Measurements from ENCODE around the gene SUPT20HL1.
"Not testable (repeated sequence)": the region's sequence is repeated elsewhere in the genome, so short reads cannot be mapped to it uniquely, and the experiment has no call there.

SUPT20HL1 gene

GRCh38 chrX:24363432-24364181 is 3.2 kb downstream of the SUPT20HL1 start:
- not testable (repeated sequence) for DNase-seq (ENCODE audit: low spot score)

DNA sequence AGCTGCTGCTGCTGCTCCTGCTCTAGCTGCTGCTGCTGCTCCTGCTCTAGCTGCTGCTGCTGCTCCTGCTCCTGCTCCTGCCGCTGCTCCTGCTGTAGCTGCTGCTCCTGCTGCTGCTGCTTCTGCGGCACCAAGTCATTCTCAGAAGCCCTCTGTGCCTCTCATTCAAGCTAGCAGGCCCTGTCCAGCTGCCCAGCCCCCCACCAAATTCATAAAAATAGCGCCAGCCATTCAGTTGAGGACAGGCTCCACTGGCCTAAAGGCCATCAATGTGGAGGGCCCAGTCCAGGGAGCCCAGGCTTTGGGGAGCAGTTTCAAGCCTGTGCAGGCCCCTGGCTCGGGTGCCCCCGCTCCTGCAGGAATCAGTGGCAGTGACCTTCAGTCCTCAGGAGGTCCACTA is 3.9 kb downstream of the SUPT20HL1 start:
- no peak for DNase-seq (ENCODE audit: low spot score)

DNA sequence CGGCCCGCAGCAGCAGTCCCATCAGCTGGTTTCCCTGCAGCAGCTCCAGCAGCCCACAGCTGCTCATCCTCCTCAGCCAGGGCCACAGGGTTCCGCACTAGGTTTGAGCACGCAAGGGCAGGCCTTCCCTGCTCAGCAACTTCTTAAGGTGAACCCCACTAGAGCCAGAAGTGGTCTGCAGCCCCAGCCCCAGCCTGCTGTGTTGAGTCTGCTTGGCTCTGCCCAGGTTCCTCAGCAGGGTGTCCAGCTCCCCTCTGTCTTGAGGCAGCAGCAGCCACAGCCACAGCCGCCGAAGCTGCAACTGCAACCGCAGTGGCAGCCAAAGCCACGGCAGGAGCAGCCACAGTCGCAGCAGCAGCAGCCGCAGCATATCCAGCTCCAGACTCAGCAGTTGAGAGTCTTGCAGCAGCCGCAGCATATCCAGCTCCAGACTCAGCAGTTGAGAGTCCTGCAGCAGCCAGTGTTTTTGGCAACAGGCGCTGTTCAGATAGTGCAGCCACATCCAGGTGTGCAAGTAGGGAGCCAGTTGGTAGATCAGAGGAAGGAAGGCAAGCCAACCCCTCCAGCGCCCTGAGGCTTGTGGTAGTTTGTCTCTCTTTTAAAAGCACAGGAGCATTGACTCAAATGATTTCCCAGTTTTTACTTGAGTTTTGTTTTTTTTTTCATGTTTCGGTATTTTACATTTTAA is 4.6 kb downstream of the SUPT20HL1 start:
- DNase-seq (ENCODE audit: low spot score) = no peak

DNA sequence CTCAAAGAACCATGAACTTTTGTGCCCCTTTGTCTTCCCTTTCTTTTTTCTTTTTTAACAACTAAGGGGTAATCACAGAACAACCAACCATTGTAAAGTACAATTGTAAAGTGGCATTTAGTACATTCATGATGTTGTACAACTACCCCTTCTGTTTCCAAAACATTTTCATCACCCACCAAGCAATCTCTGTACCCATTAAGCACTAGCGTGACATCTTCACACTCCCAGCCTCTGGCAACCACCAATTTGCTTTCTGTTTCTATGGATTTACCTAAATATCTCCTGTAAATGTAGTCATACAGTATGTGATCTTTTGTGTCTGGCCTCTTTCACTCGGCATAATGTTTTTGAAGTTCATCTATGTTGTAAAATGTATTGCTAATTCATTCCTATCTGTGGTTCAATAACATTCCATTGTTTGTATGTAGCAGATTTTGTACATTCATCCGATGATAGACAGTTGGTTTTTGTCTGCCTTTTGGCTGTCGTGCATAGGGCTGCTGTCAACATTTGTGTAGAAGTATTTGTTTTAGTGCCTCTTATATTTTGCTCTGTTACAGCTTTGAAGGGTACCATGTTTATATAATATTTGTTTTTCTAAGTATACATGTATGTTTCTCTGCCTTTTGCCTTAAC is 6.4 kb downstream of the SUPT20HL1 start:
- DNase-seq (ENCODE audit: low spot score) = not testable (repeated sequence)

GRCh38 chrX:24369816-24370215 is 9.4 kb downstream of the SUPT20HL1 start:
- no peak for DNase-seq (ENCODE audit: low spot score)

DNA sequence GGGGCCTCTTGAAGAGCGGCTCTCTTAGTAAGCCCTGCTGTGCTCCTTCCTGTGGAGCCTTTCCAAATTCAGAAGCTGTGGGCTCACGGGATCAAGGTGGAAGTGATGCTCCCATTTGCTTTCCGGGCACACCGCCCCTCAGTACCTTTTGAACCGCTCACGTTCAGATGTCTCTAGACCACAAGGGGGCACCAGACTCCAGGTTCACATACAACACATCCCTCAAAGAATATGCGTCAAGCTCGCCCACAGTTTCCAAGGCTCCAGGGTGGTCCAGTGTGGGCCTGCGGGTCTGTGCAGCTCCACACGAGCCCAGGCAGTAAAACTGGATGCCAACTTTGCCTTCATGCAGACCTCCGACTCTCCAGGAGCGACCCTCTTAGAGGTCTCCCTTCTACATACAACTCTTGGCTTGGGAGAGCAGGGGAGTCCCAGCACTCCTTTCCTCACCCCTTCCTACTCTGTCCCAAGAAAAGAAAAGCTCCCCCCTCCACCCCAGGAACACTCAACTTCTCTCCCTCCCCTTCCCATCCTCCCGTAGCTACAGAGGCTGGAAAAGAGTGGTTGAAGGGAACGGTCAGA is 11.0 kb downstream of the SUPT20HL1 start:
- DNase-seq (ENCODE audit: low spot score) = peak; percentile 58

- DNase-seq (ENCODE audit: low spot score) = no peak
These were observed 11.8 kb downstream of the SUPT20HL1 start for GRCh38 chrX:24372021-24372763.

DNA sequence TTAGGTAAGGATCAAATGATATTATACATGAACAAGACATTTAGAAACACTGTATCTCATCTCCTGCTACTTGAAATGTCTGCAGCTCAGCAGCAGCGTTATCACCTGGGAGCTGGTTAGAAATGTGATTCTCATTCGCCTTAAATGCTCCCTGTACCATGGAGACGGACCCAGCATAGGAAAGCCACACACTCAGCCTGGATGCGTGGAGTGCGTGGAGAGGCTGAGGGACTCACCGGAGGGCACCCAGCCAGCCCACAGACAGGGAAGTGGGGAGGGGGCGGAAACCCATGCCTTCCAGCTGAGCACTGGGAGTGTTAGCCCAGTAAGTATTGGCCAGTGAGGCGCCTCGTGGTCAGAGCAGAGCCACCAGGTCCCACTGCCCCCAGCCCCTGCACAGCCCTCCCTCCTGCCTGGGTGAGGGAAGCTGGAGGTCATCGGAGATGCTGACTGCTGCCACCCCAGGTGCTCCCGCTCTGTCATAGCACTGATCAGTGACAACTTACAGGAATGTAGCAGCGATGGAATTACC is 15.2 kb downstream of the SUPT20HL1 start:
- no peak for DNase-seq (ENCODE audit: low spot score)

DNA sequence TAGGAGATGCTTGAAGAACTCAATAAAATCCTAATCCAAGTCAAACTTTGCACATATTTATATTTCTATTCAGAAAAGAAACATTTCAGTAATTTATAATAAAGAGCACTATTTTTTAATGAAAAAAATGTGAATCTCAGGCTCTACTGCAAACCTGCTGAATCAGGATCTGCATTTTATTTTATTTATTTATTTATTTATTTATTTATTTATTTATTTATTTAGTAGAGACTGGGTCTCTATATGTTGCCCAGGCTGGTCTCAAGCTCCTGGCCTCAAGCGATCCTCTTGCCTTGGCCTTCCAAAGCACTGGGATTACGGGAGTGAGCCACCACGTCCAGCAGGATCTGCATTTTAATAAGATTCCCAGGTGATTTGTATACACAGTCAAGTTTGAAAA is 16.0 kb downstream of the SUPT20HL1 start:
- DNase-seq (ENCODE audit: low spot score) = no peak

- no peak for DNase-seq (ENCODE audit: low spot score)
These were observed 16.8 kb downstream of the SUPT20HL1 start for GRCh38 chrX:24377195-24377594.

GRCh38 chrX:24377911-24378468 is 17.6 kb downstream of the SUPT20HL1 start:
- no peak for DNase-seq (ENCODE audit: low spot score)

DNA sequence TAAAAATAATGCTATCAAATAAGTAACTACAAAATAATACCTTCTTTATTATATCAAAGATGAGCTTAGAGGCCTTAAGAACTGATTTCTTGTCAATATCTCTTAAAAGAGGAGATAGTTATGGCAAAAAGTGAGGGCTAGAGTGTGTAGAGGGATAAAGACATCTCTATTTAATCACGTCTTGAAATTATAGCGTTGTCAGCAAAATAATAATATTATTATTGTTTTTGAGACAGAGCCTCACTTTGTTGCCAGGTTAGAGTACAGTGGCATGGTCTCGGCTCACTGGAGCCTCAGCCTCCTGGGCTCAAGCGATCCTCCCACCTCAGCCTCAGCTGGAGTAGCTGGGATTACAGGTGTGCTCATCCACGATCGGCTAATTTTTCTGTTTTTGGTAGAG is 18.3 kb downstream of the SUPT20HL1 start:
- DNase-seq (ENCODE audit: low spot score) = no peak

GRCh38 chrX:24380262-24381187 is 20.1 kb downstream of the SUPT20HL1 start:
- DNase-seq (ENCODE audit: low spot score) = no peak

- not testable (repeated sequence) for DNase-seq (ENCODE audit: low spot score)
These were observed 21.9 kb downstream of the SUPT20HL1 start for GRCh38 chrX:24382315-24382714.

DNA sequence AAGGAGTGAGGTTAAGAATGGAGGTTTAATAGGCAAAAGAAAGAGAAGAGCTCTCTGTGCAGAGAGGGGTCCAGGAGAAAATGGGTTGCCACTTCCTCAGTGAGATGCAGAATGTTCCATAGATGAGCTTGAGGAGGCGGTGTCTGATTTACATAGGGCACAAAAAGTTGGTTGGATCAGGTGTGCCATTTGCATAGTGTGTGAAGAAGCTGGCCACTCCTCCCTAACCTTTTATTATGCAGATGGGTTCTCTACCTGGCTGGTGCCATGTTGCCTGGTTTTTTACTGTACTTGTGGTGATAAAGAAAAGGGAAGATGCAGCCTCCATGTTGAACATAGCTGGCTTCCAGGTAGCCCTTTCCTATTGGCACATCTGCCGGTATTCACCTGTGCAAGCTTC is 27.3 kb downstream of the SUPT20HL1 start:
- no peak for DNase-seq (ENCODE audit: low spot score)

- DNase-seq (ENCODE audit: low spot score) = no peak
These were observed 30.9 kb downstream of the SUPT20HL1 start for GRCh38 chrX:24391389-24391788.

DNA sequence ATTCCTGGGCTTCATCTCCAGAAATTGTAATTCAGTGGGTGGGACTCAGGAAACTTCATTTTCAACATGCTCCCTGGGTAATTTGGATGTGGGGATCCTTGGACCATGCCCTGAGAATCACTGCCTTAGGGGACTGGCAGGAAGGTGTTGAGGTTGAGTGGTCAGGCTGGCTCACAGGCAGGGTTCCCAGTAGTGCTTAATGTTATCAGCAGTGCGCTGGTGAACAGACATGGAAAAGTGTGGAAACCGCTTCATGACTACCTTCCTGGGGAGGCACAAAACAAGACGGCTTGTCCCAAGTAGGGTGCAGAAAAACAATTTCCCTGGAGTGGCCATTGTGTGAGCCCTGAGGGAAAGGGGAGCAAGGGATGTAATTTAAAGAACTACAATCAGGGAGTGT is 31.4 kb downstream of the SUPT20HL1 start:
- DNase-seq (ENCODE audit: low spot score) = no peak

DNA sequence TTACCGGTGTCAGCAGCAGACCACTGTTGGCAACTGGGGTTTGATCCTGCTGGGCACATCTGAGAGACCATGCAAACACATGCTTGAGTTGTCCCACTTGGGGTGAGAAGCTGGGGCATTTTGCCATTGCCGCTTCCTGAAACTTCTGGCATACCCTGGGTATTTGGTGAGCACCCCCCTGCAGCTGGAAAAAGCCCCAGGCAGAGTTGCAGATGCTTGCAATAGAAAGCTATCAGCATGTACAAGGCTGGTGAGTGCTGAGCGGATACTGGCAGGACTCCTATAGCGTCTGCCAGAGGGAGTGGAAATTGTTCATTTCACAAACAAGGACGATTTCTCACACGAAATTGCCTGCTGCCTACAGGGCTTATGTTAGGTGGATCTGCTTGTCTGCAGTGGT is 32.3 kb downstream of the SUPT20HL1 start:
- no peak for DNase-seq (ENCODE audit: low spot score)

GRCh38 chrX:24395775-24396174 is 35.3 kb downstream of the SUPT20HL1 start:
- DNase-seq (ENCODE audit: low spot score) = peak; percentile 79

- DNase-seq (ENCODE audit: low spot score) = no peak
These were observed 35.9 kb downstream of the SUPT20HL1 start for GRCh38 chrX:24396236-24396930.

Data from AG08395 (cell line).